C4-2B (cell line): ENCODE data around the gene MLXIP.

ENCODE experiments used
- CTCF ChIP-seq: fragments of 450-650 bp; conservative IDR thresholded peaks from 2 replicates; pipeline ENCODE4 v1.5.1; 2017; ENCODE audit warnings: mild to moderate bottlenecking
- ZFX ChIP-seq: fragments of 450-650 bp; IDR thresholded peaks from 2 replicates; pipeline ENCODE4 v1.6.1; 2017

GRCh38 chr12:122185494-122186082 is 107.0 kb downstream of the MLXIP start:
- TF ChIP-seq CTCF (no peak), ZFX (no peak)
